Body of pancreas (tissue), 4 donors: ENCODE data around the gene UCHL3.

Source experiments
- POLR2A ChIP-seq, 3 donors: fragments of 450-650 bp; IDR thresholded peaks; one replicate each; pipeline ENCODE4 v1.6.1; 2016; ENCODE audit warnings: antibody characterized with exemption in 3 of 3, mild to moderate bottlenecking in 2 of 3
- TF ChIP-seq, protein P1 (sequence below), 7 experiments: fragments of 450-650 bp in 4 of 7; fragments of 200-600 bp in 3 of 7; sonication (generic) in 3 of 7; IDR thresholded peaks; one replicate each; pipeline ENCODE4 v1.5.1; 2016 to 2019; ENCODE audit warnings: antibody characterized with exemption in 7 of 7

GRCh38 chr13:75554464-75554863 is 4.9 kb downstream of the UCHL3 start:
- no peak for TF ChIP-seq POLR2A (IDR thresholded peaks at IDR 0.05)
- TF ChIP-seq, protein P1, sequence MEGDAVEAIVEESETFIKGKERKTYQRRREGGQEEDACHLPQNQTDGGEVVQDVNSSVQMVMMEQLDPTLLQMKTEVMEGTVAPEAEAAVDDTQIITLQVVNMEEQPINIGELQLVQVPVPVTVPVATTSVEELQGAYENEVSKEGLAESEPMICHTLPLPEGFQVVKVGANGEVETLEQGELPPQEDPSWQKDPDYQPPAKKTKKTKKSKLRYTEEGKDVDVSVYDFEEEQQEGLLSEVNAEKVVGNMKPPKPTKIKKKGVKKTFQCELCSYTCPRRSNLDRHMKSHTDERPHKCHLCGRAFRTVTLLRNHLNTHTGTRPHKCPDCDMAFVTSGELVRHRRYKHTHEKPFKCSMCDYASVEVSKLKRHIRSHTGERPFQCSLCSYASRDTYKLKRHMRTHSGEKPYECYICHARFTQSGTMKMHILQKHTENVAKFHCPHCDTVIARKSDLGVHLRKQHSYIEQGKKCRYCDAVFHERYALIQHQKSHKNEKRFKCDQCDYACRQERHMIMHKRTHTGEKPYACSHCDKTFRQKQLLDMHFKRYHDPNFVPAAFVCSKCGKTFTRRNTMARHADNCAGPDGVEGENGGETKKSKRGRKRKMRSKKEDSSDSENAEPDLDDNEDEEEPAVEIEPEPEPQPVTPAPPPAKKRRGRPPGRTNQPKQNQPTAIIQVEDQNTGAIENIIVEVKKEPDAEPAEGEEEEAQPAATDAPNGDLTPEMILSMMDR (IDR thresholded peaks at IDR 0.05) = no peak
